Activated CD4-positive, CD25-positive, alpha-beta regulatory T cell treated with anti-CD3 and anti-CD28 coated beads, Interleukin-2, amount 50 U/mL, for 72 hours (primary cell): ENCODE data around the gene CDC37.

Source experiments
- DNase-seq: peaks from one replicate; pipeline ENCODE4 v3.0.0; 2021

The CDC37 gene

DNA sequence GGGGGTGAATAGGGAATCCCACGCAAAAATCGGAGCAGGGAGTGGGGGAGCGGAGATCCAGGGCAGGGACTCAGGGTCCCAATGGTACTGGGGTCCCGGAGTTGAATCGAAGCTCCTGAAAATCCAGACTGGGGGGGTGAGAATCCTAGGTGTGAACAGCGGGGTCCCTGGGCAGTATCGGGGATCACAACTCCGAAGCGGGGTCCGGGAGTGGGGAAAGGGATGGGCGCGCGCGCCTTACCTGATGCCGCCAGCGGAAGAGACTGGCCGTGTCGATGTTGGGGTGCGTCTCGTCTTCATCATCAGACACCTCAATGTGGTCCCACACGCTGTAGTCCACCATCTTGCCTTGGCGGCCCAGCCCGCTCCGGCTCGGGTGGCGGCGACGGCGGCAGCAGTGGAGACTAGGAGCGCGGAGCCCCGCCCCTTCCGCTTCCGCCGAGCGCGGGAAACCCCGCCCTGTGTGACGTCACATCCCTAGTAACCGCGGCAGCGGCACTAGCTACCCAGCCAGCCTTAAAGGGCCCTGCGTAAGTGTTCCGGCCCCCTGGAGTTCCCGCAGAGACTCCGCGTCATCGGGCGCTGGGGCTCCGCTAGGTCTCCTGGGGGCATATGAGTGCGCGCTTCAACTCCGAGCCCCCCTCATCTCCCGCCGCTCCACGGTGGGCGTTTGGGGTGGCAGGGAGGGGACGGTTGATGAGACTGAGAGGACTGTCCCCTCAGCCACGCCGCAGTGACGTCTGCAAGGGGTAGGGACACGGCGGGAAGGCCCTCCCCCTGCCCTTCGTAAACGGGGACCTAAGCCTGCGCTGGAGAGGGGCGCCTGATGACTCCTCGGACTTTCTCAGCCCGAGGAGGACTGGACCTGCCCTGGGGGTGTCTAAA lies at the start of gene CDC37:
TSS of gene CDC37 (minus strand) at position 406 of the 885 bp plus-strand sequence. CDS start at position 343, 63 bp downstream.
- peak; percentile 99 for DNase-seq

DNA sequence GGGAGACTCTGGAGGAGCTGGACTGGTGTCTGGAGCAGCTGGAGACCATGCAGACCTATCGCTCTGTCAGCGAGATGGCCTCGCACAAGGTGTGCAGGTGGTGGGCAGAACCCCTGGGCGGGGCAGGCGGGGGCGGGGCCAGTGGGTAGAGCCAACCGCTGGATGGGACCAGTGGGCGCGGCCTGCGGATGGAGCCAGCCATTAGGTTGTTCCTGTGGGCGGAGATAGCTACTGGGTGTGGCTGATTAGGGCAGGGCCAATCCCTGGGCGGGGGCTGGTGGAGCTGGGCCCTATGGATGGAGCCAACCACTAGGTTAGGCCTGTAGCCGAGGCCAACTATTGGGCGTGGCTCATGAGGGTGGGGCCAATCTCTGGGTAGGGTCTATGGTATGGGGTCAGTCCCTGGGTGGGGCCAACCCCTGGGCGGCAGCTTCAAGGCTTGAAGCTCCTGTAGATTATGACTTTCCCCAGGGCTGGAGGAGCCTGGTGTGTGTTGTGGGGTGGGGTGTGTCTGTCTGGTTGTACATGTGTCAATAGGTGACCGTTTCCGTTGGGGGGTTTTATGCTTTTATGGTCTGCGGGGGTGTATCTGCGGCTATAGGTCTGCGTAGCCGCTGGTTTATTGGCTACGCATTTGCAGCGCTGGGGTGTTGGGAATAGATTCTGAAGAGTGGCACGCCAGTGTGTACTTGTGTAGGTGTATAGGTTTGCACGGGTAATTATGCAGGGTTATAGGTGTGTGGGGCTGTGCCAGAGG lies 47.7 kb upstream of the CDC37 start:
- DNase-seq: no peak

DNA sequence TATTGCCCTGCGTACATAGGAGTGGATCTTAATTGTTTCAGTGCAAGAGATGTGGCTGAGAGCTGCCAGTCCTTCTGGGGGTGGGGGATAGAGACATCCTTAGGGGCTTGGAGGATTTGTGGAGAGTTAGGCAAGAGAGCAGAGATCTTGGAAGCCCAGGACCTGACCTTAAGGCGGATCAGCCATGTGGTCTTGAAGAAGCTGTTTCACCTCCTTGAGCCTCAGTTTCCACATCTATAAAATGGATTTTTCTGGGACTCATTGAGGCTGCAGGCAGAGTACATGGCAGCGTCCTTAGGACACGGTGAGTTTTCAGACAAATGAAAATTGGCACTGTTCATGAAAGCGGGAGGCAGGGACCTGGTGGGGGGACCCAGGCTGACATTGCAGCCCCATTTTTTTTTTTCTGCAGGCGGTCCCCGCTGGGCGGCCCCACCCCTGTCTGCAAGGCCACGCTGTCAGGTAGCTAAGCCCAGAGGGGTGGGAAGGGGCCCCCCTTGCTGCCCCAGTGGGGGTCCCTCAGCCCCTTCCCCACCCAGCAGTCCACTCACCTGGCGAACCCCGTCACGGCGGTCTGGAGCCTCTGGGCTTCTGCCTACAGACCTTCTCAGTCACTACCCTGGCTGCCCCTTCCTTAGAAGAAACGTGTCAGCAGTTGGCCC lies 47.0 kb upstream of the CDC37 start:
- no peak for DNase-seq

DNA sequence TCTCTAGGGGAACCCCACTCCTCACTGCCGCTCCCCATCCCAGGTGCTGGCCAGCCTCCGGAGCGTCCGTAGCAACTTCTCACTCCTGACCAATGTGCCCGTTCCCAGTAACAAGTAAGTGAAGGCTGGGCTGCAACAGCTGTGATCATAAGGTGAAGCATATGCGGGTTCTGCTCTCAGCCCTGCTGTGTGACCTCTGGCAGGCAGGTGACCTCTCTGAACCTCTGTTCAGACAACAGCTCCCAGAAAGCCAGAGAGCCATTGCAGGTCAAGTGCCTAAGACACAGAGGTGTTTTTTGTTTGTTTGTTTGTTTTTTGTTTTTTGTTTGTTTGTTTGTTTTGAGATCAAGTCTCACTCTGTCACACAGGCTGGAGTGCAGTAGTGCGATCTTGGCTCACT lies 45.7 kb upstream of the CDC37 start:
- no peak for DNase-seq

DNA sequence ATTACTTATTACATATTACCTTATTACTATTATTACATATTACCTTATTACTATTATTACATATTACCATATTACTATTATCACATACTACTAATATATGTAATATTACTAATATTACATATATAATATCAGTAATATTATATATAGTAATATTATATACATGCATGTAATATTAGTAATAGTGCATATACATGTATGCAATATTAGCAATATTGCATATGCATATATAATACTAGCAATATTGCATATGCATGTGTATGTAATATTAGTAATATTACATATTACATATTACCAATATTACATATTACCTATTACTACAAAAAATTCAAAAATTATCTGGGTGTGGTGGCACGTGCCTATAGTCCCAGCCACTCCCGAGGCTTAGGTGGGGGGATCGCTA lies 39.4 kb upstream of the CDC37 start:
- no peak for DNase-seq

DNA sequence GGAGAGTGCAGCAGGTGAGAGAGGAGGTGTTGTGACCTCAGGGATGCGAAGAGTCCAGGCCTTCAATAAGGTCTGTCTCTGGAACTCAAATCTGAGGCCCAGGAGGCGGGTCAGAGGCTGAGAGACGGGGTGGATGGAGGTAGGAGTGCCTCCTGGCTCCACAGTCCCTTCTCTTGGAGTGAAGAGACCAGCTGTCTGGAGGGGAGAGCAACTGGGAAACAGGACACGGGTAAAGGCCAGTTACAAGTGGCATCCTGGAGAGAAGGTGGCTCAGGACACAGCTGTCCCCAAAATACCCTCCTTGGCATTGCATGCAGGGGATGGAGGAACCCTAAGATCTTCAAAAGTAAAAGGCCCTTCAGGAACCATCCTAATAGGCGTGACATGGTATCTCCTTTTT lies 36.2 kb upstream of the CDC37 start:
- DNase-seq: no peak

DNA sequence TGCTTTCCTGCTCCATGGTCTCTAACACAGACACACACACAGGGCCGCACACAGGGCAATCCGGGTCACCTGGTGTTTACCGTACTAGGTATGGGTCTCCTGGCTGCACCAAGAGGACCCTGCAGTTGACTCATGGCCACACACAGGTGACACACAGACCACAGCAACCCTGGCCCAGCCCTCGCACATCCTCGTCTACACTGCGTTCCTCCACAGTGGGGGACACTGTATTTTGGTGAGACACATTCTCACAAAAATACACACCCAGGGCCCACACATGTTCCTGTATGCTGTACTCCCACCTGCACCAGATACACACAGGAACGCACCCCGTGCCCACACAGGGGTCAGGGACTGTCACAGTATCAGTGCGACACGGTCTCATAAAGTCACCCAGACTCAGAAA lies 29.8 kb upstream of the CDC37 start:
- no peak for DNase-seq

DNA sequence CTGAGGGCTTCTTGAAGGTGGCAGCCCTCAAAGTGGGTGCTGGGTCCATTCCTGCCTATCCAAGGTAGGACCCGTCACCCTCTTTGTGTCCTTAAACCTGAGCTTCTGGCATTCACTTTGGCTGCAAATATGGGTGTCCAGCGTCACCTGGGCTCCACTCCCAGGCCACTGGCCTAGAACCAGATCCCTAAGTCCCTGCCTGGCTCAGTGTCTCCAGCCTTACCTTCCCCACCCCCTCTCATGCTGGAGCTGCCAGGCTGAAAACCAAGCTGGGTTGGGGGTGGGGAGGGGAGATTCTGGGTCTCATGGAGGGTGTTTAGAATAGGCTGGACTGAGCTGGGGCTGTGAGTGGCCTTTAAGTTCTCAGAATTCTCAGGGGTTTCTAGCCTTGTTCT lies 29.4 kb upstream of the CDC37 start:
- no peak for DNase-seq

DNA sequence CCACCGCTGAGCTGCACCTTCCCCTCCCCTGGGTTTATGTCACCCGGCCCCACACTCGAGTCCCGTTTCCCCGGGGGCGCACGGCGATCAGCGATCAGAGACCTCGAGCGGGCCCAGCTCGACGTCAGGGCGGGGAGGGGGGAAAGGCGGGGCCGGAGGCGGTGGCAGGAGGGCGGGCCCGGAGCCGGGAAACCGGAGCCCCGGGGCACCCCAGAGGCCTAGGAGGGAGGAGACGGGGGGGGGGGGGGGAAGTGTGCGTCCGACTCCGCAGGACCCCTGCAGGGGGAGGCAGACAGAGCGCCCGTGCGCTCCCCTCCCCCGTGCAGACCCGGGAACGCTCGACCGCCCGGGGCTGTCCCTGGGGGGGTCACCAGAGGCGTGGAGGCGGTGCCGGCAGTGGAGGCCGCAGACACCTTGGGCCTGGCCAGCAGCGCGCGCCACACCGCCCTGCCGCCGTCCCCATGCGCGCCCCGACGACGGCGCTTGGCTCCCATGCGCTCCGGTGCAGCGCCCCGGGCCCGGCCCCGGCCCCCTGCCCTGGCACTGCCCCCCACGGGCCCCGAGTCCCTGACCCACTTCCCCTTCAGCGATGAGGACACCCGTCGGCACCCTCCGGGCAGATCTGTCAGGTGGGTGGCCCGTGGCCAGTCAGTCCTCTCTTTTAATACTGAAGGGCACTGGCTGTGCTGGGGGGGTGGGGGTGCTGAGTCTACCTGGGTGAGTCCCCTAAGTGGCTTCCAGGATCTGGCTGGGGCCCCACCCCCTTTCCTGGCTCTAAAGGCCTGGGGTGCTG lies 28.8 kb upstream of the CDC37 start:
- DNase-seq: no peak

DNA sequence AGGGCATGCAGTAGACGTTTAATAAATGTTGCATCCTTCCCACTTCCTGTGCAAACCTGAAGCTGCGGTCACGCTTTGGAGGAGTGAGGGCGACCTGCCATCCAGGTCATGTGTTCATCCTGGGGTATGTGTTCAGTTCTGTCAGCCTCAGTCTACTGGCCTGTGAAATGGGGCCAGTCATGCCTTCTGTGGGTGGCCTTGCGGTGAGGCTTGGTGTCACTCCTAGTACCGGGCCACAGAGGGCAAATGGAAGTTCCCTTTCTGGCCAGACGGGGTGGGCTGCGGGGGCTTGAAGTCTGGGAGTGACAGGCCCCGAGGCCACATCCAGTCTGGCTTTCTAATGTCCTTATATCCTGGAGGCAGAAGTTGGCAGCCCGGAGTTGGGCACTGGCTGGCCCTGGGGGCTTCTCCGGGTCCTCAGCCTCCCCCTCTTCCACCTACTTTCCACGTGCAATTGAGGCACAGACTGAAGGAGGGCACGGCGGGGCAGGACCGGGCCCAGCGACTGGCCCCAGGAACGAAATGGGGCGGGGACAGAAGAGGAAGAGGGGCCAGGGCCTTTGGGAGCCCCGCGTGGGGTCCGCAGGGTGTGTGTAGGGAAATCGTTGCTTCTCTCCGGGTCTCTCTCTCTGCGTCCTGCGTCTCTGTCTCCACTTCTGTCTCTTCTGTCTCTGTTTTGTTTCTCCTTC lies 28.1 kb upstream of the CDC37 start:
- DNase-seq: no peak

DNA sequence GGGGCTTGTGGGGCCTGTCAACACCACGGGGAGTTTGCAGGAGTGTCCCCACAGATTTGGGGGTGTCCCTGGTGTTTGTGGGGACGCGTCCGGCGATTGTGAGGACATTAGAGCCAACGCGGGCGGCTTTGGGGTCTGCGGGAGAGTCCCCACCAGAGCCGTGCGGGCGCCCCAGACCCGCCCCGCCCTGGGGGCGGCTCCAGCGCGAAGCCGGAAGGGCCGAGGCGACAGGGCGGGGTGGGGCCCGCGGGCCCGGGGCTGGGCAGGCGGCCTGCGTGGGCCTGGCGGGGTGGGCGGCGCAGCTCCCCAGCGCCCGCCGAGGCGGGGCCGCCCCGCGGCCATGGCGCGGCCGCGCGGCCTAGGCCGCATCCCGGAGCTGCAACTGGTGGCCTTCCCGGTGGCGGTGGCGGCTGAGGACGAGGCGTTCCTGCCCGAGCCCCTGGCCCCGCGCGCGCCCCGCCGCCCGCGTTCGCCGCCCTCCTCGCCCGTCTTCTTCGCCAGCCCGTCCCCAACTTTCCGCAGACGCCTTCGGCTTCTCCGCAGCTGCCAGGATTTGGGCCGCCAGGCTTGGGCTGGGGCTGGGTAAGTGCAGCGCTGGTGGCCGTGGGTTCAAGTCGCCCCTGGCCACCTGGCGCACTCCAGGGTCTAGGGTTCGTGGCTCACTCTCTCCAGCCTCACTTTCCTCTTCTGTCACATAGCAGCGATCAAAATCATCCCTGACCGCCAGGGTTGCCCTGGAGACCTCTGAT lies 27.3 kb upstream of the CDC37 start:
- DNase-seq: no peak

DNA sequence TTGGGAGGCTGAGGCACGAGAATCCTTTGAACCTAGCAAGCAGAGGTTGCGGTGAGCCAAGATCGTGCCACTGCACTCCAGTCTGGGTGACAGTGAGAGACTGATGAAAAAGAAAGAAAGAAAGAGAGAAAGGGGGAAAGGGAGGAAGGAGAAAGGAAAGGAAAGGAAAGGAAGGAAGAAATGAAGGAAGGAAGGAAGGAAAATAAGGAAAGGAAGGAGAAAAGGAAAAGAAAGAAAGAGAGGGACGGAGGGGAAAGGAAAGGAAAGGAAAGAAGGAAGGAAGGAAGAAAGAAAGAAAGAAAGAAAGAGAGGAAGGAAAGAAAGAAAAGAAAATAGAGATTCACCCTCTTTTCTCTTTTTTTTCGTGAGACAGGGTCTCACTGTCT lies 25.6 kb upstream of the CDC37 start:
- DNase-seq: no peak

DNA sequence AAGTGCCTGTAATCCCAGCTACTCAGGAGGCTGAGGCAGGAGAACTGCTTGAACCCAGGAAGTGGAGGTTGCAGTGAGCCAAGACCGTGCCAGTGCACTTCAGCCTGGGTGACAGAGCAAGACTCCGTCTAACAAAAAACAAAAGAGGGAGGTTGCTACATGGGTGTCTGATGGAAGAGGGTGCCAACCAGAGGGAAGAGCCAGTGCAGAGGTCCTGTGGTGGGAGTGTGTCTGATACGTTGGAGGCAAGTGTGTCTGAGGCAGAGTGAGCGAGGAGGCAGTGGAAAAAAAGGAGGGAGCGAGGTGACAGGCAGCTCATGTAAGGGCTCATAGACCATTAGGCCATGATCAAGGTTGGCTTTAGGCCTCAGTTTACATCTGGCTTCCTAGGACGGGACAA lies 23.8 kb upstream of the CDC37 start:
- DNase-seq: no peak

DNA sequence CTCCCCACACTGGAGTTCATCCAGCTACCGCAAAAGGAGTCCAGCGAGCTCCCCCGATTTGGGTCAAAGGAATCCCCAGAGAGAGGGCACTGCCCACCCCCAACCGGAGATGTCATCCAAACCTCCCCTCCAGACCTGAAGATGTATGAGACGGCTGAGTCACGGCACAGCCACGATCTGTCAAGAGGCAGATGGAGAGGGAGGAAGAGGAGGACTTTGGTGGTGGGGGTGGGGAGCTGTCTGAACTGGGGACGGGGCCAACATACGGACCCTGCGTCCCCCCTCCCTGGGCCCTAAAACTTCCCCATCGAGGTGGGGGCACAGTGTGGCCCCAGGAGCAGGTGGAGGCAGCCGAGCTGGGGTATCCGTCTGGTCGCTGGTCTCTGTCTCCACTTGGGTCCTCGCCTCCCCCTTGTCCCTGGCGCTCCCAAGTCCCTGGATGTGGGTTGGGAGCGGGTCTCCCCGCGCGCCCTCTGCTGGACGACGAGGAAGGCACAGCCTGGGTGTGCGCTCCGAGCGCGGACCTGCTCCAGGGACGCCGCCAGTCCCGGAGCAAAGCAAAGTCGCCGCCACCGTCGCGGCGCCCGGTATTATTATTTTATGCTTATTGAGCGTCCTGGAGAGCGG lies 20.8 kb upstream of the CDC37 start:
- DNase-seq: peak; percentile 74

DNA sequence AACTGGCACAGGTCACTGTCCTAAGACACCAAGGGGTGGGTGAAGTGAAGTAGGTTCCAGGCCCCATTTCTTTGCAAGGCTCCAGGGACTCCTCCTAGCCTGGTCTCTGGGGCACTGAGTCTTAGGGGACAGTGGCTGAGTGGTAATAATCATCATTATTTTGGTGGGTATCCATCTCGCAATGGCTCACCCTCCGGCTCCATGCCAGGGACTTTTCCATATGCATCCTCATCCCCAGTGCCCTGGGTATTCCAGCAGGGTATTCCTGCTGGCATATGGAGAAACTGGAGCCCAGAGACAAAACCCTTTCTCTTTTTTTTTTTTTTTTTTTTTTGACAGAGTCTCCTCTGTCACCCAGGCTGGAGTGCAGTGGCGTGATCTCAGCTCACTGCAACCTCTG lies 19.5 kb upstream of the CDC37 start:
- no peak for DNase-seq

DNA sequence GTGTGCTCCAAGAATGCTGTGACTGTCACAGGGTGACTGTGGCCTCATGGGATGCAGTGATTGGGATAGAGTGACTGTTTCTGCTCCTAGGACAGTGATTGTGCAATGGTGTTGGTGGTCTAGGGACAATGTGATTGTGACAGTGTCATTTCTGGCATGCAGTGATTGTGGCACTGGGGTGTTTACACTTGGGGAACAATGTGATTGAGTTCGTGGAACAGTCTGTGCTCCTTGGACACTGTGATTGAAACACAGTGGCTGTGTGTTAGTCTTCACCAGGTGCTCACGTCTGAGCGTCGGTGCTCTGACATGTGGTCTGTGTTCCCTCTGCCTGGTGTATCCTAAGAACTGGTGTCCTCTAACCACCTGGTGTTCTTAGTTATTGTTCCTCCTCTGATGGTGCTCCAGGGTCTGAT lies 18.7 kb upstream of the CDC37 start:
- DNase-seq: no peak

DNA sequence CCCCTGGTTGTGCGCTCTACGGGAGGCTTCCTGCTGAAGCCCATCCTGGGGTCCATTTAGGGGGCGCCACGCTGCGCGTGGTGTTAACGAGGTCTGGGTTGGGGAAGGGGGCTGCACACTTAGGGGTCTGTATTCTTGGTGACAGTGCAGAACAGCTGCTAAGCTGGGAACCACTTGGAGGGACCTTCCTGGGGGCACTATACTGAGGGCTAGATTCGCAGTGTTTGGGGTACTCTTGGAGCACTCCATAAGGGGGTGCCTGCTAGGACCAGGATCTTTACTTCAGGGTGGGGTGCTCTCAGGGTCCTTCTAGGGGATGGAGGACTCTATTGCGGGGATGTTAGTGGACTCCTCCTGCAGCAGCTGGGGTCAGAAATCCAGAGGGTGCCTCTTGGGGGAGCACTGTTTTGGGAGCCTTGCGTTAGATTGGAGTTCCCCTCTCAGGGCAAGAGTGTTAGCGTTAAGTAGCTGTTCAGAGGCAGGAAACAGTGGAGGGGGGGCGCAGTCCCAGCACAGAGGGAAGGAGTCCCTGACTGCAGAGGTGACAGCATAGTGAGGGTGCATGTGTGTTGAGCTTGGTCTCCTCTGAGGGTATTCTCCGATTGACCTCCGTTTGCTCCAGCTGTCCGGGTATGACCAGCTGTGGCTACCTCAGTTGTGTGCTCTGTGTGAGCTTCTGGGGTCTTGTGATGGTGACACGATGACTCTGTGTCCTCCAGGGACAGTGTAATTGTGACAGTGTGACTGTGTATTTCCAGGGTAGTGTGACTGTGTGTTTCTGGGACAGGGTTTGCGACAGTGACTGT lies 18.1 kb upstream of the CDC37 start:
- DNase-seq: no peak

DNA sequence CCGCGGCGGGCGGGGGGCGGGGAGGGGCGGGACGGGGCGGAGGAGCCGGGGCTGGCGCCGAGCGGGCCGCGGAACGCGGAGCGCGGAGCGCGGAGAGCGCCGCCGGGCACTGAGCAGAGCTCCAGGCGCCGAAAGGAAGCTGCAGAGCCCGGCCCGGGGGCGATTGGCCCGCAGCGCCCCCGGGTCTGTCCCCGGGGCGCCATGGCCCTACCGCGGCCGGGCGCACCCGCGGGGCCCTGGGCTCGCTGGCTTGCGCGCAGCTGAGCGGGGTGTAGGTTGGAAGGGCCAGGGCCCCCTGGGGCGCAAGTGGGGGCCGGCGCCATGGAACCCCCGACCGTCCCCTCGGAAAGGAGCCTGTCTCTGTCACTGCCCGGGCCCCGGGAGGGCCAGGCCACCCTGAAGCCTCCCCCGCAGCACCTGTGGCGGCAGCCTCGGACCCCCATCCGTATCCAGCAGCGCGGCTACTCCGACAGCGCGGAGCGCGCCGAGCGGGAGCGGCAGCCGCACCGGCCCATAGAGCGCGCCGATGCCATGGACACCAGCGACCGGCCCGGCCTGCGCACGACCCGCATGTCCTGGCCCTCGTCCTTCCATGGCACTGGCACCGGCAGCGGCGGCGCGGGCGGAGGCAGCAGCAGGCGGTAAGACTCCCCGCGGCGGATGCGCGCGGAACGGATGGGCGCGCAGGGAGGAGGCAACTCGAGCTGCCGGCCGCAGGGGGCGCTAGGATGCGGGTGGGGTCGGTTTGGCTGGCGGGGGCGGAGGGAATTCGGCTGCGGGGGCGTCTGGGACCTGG lies 17.3 kb upstream of the CDC37 start, which contains the start of gene PDE4A:
TSS of gene PDE4A (plus strand) at position 95 of the 796 bp plus-strand sequence. CDS start at position 322, 227 bp downstream.
- DNase-seq: no peak
